Lower leg skin (tissue), 4 donors: ENCODE measurements around the gene NR4A2. TPM values are rescaled to one million over a fixed set of nuclear protein-coding genes. Genes with fewer than 3 reads are reported as not detected.
"Not testable (repeated sequence)": the region's sequence is repeated elsewhere in the genome, so short reads cannot be mapped to it uniquely, and the experiment has no call there.

Experiments
- DNase-seq, 2 donors: peaks; one replicate each; pipeline ENCODE4 v3.0.0-alpha.2; 2019; ENCODE audit warnings: low spot score in 2 of 2
- H3K4me3 ChIP-seq: fragments of 200-600 bp; sonication (generic); 2 replicates; pipeline ENCODE4 v1.5.1; 2017; ENCODE audit warnings: mild to moderate bottlenecking, low read depth; ENCODE audit not compliant: poor library complexity, severe bottlenecking
- CTCF ChIP-seq, 3 donors: fragments of 450-650 bp; IDR thresholded peaks; one replicate each; pipeline ENCODE4 v1.5.1; 2016; ENCODE audit warnings: antibody characterized with exemption in 3 of 3, mild to moderate bottlenecking in 3 of 3, moderate library complexity in 2 of 3
- POLR2A ChIP-seq, 2 donors: fragments of 450-650 bp; IDR thresholded peaks; one replicate each; pipeline ENCODE4 v1.6.1; 2016 to 2017; ENCODE audit warnings: antibody characterized with exemption in 2 of 2, mild to moderate bottlenecking in 1 of 2, moderate library complexity in 1 of 2
- WGBS, 2 donors: methylation state at CpG; one replicate each; pipeline ENCODE4 v1.1.5; 2018; 5-methylcytosine and 5-hydroxymethylcytosine counted together
- intact Hi-C: fragments of 100-400 bp; cut with DNase I; formaldehyde crosslinking; loops from one replicate; pipeline ENCODE4 v1.15.0; 2023; ENCODE audit warnings: low total_unique reads
- total RNA-seq, 4 donors: library from RNA; depleted of rRNA; stranded (reverse); fragments of >200 nt; gene quantifications; one replicate each; pipeline ENCODE4 v1.1.0, GENCODE V29; 2016

Gene NR4A2
- total RNA-seq, 4 donors from 2014 or later = 1.8 to 11.6 (median 5.2) TPM

GRCh38 chr2:156300337-156300736 lies 32.2 kb downstream of the NR4A2 start:
- TF ChIP-seq POLR2A (IDR thresholded peaks at IDR 0.05) (no peak), CTCF (IDR thresholded peaks at IDR 0.05) (no peak)
- intact Hi-C loops = no loop called here
- 90 to 92% methylated on average over 1 of the region's 1 CpG for WGBS, 2 donors
- H3K4me3 ChIP-seq = no peak overlapping the region
- no peak for DNase-seq

DNA sequence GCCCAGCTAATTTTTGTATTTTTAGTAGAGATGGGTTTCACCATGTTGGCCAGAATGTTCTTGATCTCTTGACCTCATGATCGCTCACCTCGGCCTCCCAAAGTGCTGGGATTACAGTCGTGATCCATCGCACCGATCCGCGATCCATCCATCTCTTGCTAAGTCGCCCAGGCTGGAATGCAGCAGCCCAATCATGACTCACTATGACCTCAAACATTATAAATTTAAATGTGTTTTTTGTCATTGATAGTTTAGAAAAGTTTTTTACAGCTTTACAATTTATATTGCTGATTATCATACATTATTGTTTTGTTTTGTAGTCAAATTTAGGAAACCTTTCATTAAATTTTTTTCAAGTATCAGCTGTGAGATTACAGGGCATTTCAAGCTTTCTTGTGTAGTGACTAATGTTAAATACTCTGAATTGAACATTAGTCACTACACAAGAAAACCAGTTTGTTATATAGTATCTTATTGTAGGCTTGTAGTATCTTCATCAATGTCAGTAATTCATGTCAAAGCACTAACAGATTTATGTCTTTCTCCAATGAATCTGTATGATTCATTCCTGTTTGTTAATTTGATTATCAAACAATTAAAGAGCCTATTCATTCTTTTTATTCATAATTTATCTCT lies 37.5 kb downstream of the NR4A2 start:
- DNase-seq = no peak
- TF ChIP-seq POLR2A (IDR thresholded peaks at IDR 0.05) (no peak), CTCF (IDR thresholded peaks at IDR 0.05) (no peak)
- H3K4me3 ChIP-seq = no peak overlapping the region
- WGBS, 2 donors = 93 to 97% methylated on average over 8 of the region's 8 CpGs
- intact Hi-C loops = no loop called here

DNA sequence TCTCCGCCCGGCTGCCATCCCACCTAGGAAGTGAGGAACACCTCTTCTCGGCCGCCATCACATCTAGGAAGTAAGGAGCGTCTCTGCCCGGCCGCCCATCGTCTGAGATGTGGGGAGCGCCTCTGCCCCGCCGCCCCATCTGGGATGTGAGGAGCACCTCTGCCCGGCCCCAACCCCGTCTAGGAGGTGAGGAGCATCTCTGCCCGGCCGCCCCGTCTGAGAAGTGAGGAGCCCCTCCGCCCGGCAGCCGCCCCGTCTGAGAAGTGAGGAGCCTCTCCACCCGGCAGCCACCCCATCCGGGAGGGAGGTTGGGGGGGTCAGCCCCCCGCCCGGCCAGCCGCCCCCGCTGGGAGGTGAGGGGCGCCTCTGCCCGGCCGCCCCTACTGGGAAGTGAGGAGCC lies 39.1 kb downstream of the NR4A2 start:
- H3K4me3 ChIP-seq, DNase-seq, intact Hi-C loops: not testable (repeated sequence)
- WGBS, 2 donors = no CpG with 5 or more reads among the region's 29 CpGs

GRCh38 chr2:156279446-156280150 lies 52.9 kb downstream of the NR4A2 start:
- TF ChIP-seq POLR2A (IDR thresholded peaks at IDR 0.05) (no peak), CTCF (IDR thresholded peaks at IDR 0.05) (no peak)
- no peak overlapping the region for H3K4me3 ChIP-seq
- intact Hi-C loops = no loop called here
- no peak for DNase-seq
- 74 to 75% methylated on average over 5 of the region's 5 CpGs for WGBS, 2 donors

Other genes starting within 250 kb of the NR4A2 start
- gene GPD2, start 103.7 kb upstream of the NR4A2 start, total RNA-seq = 10 to 100 TPM; 50.0 to 83.5 (median 64.6) TPM